Fibroblast of upper back skin (primary cell): Measurements from ENCODE around the gene PSKH1.

Source experiments
- DNase-seq: peaks from one replicate; pipeline ENCODE4 v3.0.0-alpha.2; 2013

Gene PSKH1

GRCh38 chr16:67868290-67868689, 24.8 kb upstream of the PSKH1 start:
- no peak for DNase-seq

- DNase-seq, result no peak
Observed at GRCh38 chr16:67869653-67870052, 23.4 kb upstream of the PSKH1 start.

- no peak for DNase-seq
Observed at GRCh38 chr16:67871256-67871655, 21.8 kb upstream of the PSKH1 start.

GRCh38 chr16:67872131-67872630, 20.9 kb upstream of the PSKH1 start:
- no peak for DNase-seq

GRCh38 chr16:67872631-67873434, 20.2 kb upstream of the PSKH1 start, which contains the start of gene EDC4:
TSS of gene EDC4 (plus strand) at chr16:67873052. CDS start at chr16:67873262, 210 bp downstream.
- peak; percentile 65 for DNase-seq

GRCh38 chr16:67873435-67874370, 19.4 kb upstream of the PSKH1 start:
- no peak for DNase-seq

GRCh38 chr16:67874372-67874771, 18.7 kb upstream of the PSKH1 start:
- no peak for DNase-seq

- no peak for DNase-seq
Observed at GRCh38 chr16:67877064-67877463, 16.0 kb upstream of the PSKH1 start.

GRCh38 chr16:67878232-67878631, 14.8 kb upstream of the PSKH1 start:
- DNase-seq, result no peak

- DNase-seq, result no peak
Observed at GRCh38 chr16:67878846-67879245, 14.2 kb upstream of the PSKH1 start.

- DNase-seq, result no peak
Observed at GRCh38 chr16:67879462-67879861, 13.6 kb upstream of the PSKH1 start.

GRCh38 chr16:67879936-67880335, 13.1 kb upstream of the PSKH1 start:
- DNase-seq, result no peak

- no peak for DNase-seq
Observed at GRCh38 chr16:67880584-67880983, 12.5 kb upstream of the PSKH1 start.

- DNase-seq, result no peak
Observed at GRCh38 chr16:67881621-67882161, 11.4 kb upstream of the PSKH1 start.

- no peak for DNase-seq
Observed at GRCh38 chr16:67882374-67883145, 10.5 kb upstream of the PSKH1 start.

- no peak for DNase-seq
Observed at GRCh38 chr16:67883146-67883871, 9.7 kb upstream of the PSKH1 start.

GRCh38 chr16:67883872-67884261, 9.2 kb upstream of the PSKH1 start:
- peak; percentile 19 for DNase-seq

- DNase-seq, result peak; percentile 89
Observed at GRCh38 chr16:67884684-67885083, 8.4 kb upstream of the PSKH1 start, which contains the start of gene NRN1L. TSS of gene NRN1L (plus strand) at chr16:67884885. CDS start at chr16:67884904, 19 bp downstream.

- DNase-seq, result no peak
Observed at GRCh38 chr16:67885545-67885944, 7.5 kb upstream of the PSKH1 start.

GRCh38 chr16:67885976-67886375, 7.1 kb upstream of the PSKH1 start:
- DNase-seq, result no peak

GRCh38 chr16:67886387-67886786, 6.7 kb upstream of the PSKH1 start:
- DNase-seq, result no peak

- DNase-seq, result no peak
Observed at GRCh38 chr16:67888331-67888730, 4.7 kb upstream of the PSKH1 start.
